GM12872 (cell line): ENCODE results near the gene ZNF592.

Experiments
- CTCF ChIP-seq: IDR thresholded peaks from 3 replicates; pipeline ENCODE4 v1.5.1; 2011; ENCODE audit warnings: low read depth, mild to moderate bottlenecking, low read length, moderate library complexity; ENCODE audit not compliant: insufficient read depth

The ZNF592 gene

GRCh38 chr15:84734794-84735479 is 13.5 kb upstream of the ZNF592 start:
- no peak for TF ChIP-seq CTCF

GRCh38 chr15:84736375-84736774 is 12.0 kb upstream of the ZNF592 start:
- no peak for TF ChIP-seq CTCF

- TF ChIP-seq CTCF = no peak
Measured at GRCh38 chr15:84737005-84737404, 11.4 kb upstream of the ZNF592 start.

- TF ChIP-seq CTCF = no peak
Measured at GRCh38 chr15:84740691-84741090, 7.7 kb upstream of the ZNF592 start.

GRCh38 chr15:84741121-84741520 is 7.3 kb upstream of the ZNF592 start:
- no peak for TF ChIP-seq CTCF

GRCh38 chr15:84747416-84748273 is 747 bp upstream of the ZNF592 start:
- no peak for TF ChIP-seq CTCF

GRCh38 chr15:84749111-84749991 is 959 bp downstream of the ZNF592 start:
- TF ChIP-seq CTCF = peak; percentile 22; the same call in 1 of the 3 replicates
